HUES6 (cell line): ENCODE measurements around the gene GRIK2.

Source experiments
- H3K27ac ChIP-seq: 2 replicates; pipeline ENCODE4 v1.7.0; 2013; ENCODE audit warnings: low read depth, mild to moderate bottlenecking, low read length, inconsistent platforms
- H3K27me3 ChIP-seq: 2 replicates; pipeline ENCODE4 v1.6.1; 2013; ENCODE audit warnings: low read length; ENCODE audit not compliant: control insufficient read depth, insufficient read depth
- H3K36me3 ChIP-seq: 2 replicates; pipeline ENCODE4 v1.6.1; 2013; ENCODE audit warnings: low read length; ENCODE audit not compliant: control insufficient read depth, insufficient read depth
- H3K4me1 ChIP-seq: 2 replicates; pipeline ENCODE4 v1.6.1; 2013; ENCODE audit warnings: low read length; ENCODE audit not compliant: control insufficient read depth, insufficient read depth
- H3K4me3 ChIP-seq: 2 replicates; pipeline ENCODE4 v1.5.1; 2013; ENCODE audit warnings: low read depth, low read length
- H3K9ac ChIP-seq: one replicate; pipeline ENCODE4 v1.6.1; 2013; ENCODE audit warnings: mild to moderate bottlenecking, low read length
- H3K9me3 ChIP-seq: 2 replicates; pipeline ENCODE4 v1.6.1; 2013; ENCODE audit warnings: low read depth, low read length; ENCODE audit not compliant: control insufficient read depth, insufficient read depth

GRIK2 gene

GRCh38 chr6:101429270-101429669 is 35.8 kb downstream of the GRIK2 start:
- Histone ChIP-seq H3K9me3 (no peaks in the 10 kb centered on the region), H3K9ac (no peak overlapping the region), H3K27me3 (no peaks in the 10 kb centered on the region), H3K36me3 (no peaks in the 10 kb centered on the region), H3K4me1 (peaks cover 4% of the 10 kb centered on the region; the same call in 1 of the 2 replicates), H3K27ac (no peak overlapping the region), H3K4me3 (no peak overlapping the region)

GRCh38 chr6:101429845-101430244 is 36.3 kb downstream of the GRIK2 start:
- H3K27ac ChIP-seq: no peak overlapping the region
- H3K9me3 ChIP-seq: no peaks in the 10 kb centered on the region
- H3K9ac ChIP-seq: no peak overlapping the region
- no peak overlapping the region for H3K4me3 ChIP-seq
- no peaks in the 10 kb centered on the region for H3K36me3 ChIP-seq
- H3K27me3 ChIP-seq: no peaks in the 10 kb centered on the region
- peaks cover 4% of the 10 kb centered on the region; the same call in 1 of the 2 replicates for H3K4me1 ChIP-seq

DNA sequence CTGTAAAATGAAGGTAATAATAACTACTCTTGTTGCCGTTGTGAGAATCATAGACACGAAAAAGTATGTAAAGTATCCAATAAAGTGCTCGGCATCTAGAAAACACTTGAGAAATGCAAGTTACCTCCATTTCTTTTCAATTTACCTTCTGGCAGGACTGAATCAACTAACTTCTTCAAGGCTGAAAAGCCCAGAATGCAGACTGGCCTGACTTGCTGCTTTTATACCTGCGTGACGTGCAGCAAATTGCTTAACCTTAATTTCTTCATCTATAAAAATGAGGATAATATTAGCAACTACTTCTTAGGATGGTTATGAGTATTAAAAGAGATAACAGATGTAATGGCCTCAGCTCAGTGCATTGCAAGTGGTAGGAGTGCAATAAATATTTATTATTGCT is 39.6 kb downstream of the GRIK2 start:
- Histone ChIP-seq H3K9ac (no peak overlapping the region), H3K27ac (no peak overlapping the region), H3K27me3 (no peaks in the 10 kb centered on the region), H3K4me1 (peaks cover 7% of the 10 kb centered on the region; the same call in 1 of the 2 replicates), H3K9me3 (no peaks in the 10 kb centered on the region), H3K36me3 (no peaks in the 10 kb centered on the region), H3K4me3 (no peak overlapping the region)

- H3K27me3 ChIP-seq: no peaks in the 10 kb centered on the region
- no peak overlapping the region for H3K4me3 ChIP-seq
- no peaks in the 10 kb centered on the region for H3K36me3 ChIP-seq
- no peak overlapping the region for H3K27ac ChIP-seq
- H3K4me1 ChIP-seq: peaks cover 3% of the 10 kb centered on the region; the same call in 1 of the 2 replicates
- no peaks in the 10 kb centered on the region for H3K9me3 ChIP-seq
- no peak overlapping the region for H3K9ac ChIP-seq
Observed at GRCh38 chr6:101434601-101435000, 41.1 kb downstream of the GRIK2 start.

DNA sequence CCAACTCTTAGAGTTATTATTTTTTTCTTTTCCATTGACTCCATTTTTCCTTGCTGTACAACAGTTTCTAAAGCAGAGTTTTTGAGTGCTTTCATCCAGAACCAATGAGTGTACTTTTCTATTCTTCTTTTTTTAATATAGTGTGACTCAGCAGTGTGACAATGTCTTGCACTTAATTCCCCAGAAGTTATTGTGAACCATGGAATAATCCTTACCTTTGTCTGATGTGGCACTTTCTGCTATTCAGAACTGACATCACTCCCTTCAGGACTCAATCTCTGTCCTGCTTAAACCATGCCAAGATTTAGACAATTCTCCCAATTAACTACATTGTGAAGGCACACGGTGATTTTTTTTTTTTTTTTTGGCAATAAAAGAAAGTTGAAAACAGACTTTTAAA is 41.5 kb downstream of the GRIK2 start:
- Histone ChIP-seq H3K27ac (no peak overlapping the region), H3K27me3 (no peaks in the 10 kb centered on the region), H3K36me3 (no peaks in the 10 kb centered on the region), H3K4me3 (no peak overlapping the region), H3K9me3 (no peaks in the 10 kb centered on the region), H3K9ac (no peak overlapping the region), H3K4me1 (peaks cover 3% of the 10 kb centered on the region; the same call in 1 of the 2 replicates)

GRCh38 chr6:101439790-101440189 is 46.3 kb downstream of the GRIK2 start:
- Histone ChIP-seq H3K4me3 (no peak overlapping the region), H3K9me3 (no peaks in the 10 kb centered on the region), H3K27ac (no peak overlapping the region), H3K27me3 (no peaks in the 10 kb centered on the region), H3K4me1 (peaks cover 3% of the 10 kb centered on the region; the same call in 1 of the 2 replicates), H3K9ac (no peak overlapping the region), H3K36me3 (no peaks in the 10 kb centered on the region)

DNA sequence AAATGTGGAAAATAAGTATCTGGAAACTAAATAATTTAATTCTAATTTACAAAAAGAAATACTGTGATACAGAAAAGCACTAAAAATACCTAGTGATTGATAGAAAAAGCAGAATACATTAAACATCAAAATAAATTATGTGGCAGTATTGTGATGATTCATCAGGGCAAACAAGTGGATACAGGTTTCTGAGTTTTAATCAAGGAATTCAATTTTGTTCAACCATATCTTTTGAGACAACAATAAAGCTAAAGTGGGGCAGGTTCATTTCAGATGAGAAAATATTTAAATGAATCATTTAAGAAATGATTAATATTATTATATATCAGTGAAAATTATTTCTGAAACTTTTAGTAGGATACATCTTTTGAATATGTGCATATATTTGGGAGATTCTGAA is 49.8 kb downstream of the GRIK2 start:
- no peaks in the 10 kb centered on the region for H3K9me3 ChIP-seq
- no peak overlapping the region for H3K9ac ChIP-seq
- no peaks in the 10 kb centered on the region for H3K4me1 ChIP-seq
- no peaks in the 10 kb centered on the region for H3K36me3 ChIP-seq
- no peak overlapping the region for H3K4me3 ChIP-seq
- H3K27ac ChIP-seq: no peak overlapping the region
- no peaks in the 10 kb centered on the region for H3K27me3 ChIP-seq

GRCh38 chr6:101444717-101445116 is 51.2 kb downstream of the GRIK2 start:
- H3K9ac ChIP-seq: no peak overlapping the region
- H3K4me3 ChIP-seq: no peak overlapping the region
- no peaks in the 10 kb centered on the region for H3K36me3 ChIP-seq
- H3K27me3 ChIP-seq: no peaks in the 10 kb centered on the region
- no peaks in the 10 kb centered on the region for H3K9me3 ChIP-seq
- H3K4me1 ChIP-seq: no peaks in the 10 kb centered on the region; the same call in 1 of the 2 replicates
- no peak overlapping the region for H3K27ac ChIP-seq

DNA sequence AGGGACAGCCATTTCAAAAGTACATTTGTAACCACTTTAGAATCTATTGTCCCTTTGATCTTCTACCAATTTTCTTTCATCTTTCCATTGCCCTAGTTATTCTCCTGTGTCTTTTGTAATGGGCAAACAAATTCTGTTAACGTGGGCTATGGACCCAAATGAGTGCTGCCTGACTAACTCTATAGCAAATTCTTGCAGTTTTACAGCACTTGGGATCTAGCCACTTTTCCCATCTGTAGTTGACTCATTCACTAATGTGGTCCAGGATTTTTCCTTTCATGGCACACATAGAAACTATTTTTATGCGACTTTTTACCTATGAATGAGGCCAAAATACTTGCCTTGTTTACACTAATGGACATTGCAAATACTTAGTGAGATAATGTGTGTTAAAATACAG is 52.0 kb downstream of the GRIK2 start:
- Histone ChIP-seq H3K27ac (no peak overlapping the region), H3K9ac (no peak overlapping the region), H3K4me1 (no peaks in the 10 kb centered on the region; the same call in 1 of the 2 replicates), H3K4me3 (no peak overlapping the region), H3K27me3 (no peaks in the 10 kb centered on the region), H3K9me3 (no peaks in the 10 kb centered on the region), H3K36me3 (no peaks in the 10 kb centered on the region)

DNA sequence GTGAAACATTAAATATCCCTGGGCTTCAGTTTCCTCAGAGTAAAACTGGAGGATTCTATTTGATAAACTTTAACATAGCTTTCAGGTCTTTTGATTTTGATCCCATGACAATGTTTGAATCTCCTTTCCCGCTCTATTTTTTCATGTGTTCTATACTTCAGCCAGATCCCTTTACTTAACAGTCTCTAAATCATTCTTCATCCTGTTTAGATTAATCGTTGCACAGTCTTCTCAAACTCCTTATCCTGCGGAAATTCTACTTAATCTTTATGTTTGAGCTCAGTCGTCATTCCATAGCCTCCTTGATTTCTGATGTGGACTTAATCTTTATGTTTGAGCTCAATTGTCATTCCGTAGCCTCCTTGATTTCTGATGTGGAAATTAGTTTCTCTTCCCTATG is 57.4 kb downstream of the GRIK2 start:
- H3K27ac ChIP-seq: no peak overlapping the region
- no peaks in the 10 kb centered on the region for H3K9me3 ChIP-seq
- H3K27me3 ChIP-seq: no peaks in the 10 kb centered on the region
- H3K9ac ChIP-seq: no peak overlapping the region
- no peaks in the 10 kb centered on the region for H3K36me3 ChIP-seq
- H3K4me1 ChIP-seq: no peaks in the 10 kb centered on the region; the same call in 1 of the 2 replicates
- H3K4me3 ChIP-seq: no peak overlapping the region

GRCh38 chr6:101451981-101452380 is 58.5 kb downstream of the GRIK2 start:
- H3K27ac ChIP-seq: no peak overlapping the region
- no peak overlapping the region for H3K9ac ChIP-seq
- no peaks in the 10 kb centered on the region for H3K36me3 ChIP-seq
- H3K4me3 ChIP-seq: no peak overlapping the region
- H3K27me3 ChIP-seq: no peaks in the 10 kb centered on the region
- no peaks in the 10 kb centered on the region; the same call in 1 of the 2 replicates for H3K4me1 ChIP-seq
- H3K9me3 ChIP-seq: no peaks in the 10 kb centered on the region

DNA sequence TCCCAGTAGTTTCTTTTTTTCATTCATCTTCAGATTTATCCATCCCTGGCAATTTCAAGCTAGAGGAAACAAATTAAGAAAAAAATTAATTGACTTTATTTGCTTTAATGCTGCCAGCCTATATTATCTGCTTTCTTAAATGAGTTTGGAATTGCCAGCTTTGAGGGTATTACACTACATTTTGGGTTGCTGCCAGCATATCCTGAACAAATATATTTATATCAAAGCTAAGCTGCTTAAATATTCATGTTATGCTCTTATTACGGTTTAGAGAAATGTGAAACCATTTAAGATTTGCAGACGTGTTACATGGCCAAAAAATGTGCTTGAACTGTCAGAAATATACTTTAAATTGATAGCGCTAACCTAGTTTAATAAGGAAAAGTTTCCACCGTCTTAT is 59.7 kb downstream of the GRIK2 start:
- no peaks in the 10 kb centered on the region for H3K9me3 ChIP-seq
- H3K9ac ChIP-seq: no peak overlapping the region
- H3K27me3 ChIP-seq: no peaks in the 10 kb centered on the region
- no peak overlapping the region for H3K27ac ChIP-seq
- no peaks in the 10 kb centered on the region for H3K36me3 ChIP-seq
- no peak overlapping the region for H3K4me3 ChIP-seq
- H3K4me1 ChIP-seq: no peaks in the 10 kb centered on the region; the same call in 1 of the 2 replicates
